Medulla oblongata (tissue), 1 donor: ENCODE results near the gene MAN1C1.
"Not testable (repeated sequence)": the region's sequence is repeated elsewhere in the genome, so short reads cannot be mapped to it uniquely, and the experiment has no call there.

Source experiments
- DNase-seq: peaks from one replicate; pipeline ENCODE4 v3.0.0-alpha.2; 2015; ENCODE audit errors: extremely low spot score

MAN1C1 gene

DNA sequence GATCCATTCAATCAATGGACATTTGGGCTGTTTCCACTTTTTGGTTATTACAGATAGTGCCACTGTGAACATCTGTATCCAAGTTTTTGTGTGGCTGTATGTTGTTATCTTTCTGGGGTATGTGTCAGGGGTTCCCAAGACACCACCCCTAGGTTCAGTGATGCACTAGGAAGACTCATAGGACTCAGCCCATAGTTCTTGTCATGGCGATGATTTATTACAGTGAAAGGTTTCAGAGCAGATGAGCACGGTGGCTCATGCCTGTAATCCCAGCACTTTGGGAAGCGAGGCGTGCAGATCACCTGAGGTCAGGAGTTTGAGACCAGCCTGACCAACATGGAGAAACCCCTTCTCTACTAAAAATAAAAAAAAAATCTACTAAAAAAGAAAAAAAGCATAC, 64.1 kb downstream of the MAN1C1 start:
- DNase-seq: no peak

DNA sequence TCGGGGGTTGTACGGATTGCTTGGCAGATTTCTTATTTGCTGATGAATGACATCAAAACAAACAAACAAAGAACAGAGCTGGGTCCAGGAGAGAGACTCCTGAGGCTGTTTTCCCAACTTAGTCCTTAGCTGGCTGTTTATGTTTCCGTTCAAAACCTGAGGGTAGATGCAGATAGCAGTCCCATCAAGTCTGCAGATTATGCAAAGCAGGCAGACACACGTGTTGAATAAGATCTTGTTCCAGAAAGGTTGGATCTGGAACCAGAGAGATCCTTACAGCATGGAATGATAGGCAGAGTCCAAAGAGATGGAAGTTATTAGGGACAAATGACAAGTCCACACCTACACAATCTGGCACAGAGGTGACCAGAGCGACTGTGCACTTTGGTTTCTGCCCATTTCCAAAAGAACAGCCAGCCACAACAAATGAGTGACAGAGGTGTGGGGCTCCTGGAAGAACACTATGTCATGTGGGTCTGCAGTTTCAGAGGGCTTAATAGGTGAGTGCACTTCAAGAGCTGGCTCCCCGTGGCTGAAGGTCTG, 65.5 kb downstream of the MAN1C1 start:
- DNase-seq: no peak

DNA sequence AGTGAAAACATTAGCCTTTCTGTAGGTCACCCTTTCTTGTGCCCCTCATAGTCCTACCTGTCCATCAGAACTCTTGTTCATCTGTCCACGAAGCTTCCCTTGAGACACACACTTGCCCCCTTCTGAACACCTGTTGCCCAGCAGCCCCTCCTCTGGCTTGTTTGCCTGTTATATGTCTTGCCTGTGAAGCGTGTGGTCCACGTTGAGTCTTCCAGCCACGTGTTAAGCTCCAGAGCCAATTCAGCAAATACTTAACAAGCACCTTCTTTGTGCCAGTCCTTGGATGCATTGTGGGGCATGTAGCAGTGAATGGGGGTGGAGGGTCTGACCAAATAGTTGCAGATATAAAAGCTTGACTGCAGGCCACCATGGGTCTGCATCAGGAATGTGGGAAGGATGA, 66.6 kb downstream of the MAN1C1 start:
- DNase-seq: no peak

DNA sequence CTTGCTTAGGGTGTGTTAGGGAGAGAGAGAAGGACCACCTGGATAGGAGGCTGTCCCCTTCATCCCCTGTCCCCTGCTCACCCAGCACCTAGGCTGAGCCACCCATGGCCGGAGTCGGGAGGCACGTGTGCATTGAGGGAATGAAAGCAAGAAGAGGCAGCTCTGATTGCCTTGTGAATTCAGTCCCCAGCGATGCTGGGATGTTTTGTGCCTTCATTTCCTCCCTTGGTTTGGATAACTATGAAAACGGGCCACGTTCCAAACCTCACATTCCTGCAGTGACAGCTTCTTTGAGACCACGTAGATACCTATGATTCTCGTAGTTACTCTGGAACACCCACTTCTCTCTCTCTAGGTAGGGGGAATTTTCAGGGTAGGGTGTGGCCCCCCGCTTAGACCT, 67.1 kb downstream of the MAN1C1 start:
- no peak for DNase-seq

DNA sequence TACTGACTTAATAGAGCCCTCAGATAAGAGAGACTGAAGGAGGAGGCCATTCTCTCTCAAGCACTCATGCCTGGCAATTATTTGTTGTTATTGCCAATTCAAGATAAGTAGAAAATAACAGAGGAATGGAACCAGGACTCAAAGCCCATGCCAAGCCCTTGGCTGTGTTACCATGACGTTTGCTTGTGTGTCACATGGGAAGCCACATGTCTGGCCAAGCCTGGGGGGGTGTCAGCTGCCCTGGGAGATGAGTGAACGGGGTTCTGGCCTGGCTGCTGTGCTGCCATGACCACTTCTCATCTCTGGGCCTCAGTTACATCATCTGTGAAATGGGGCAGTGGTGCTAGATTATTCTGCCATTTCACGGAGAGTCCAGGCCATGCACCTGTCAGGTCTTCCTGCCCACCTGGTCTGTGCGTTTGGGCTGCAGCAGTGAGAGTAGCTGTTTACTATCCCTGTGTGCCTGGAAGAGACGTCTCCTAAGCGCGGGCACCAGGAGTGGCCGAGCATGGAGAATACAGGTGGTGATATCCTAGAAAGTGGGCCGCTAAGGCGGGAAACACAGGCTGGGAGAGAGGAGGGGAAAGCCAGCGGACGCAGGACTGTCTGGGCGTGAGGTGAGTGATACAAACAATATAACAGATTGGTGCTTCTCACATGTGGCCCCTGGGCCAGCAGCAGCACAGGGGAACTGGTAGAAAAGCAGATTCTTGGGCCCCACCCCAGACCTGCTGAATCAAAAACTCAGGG, 67.8 kb downstream of the MAN1C1 start:
- no peak for DNase-seq

DNA sequence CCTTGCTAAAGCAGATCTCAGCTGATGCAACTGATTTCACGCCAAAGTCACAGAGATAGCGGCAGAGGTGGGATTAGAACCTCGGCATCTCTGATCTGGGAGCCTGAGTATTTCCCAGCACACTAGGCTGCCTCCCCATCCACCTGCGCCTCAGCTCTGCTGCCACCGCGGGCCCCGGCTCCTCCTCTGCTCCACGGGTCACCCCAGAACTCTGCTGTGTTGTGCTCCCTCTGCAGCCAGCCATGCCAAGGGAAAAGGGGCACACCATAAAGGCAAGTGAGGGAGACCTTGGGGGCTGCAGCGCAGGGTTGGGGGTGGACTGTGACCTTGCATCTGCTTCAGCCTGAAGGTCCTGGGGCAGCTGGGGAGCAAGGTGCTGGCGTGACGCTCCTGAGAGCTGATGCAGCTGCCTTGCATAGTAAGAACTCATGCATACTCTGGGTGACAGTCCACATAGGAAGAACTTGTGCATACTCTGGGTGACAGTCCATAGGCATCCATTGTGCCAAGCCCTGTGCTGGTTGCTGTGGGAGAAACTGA, 68.7 kb downstream of the MAN1C1 start:
- DNase-seq: no peak

DNA sequence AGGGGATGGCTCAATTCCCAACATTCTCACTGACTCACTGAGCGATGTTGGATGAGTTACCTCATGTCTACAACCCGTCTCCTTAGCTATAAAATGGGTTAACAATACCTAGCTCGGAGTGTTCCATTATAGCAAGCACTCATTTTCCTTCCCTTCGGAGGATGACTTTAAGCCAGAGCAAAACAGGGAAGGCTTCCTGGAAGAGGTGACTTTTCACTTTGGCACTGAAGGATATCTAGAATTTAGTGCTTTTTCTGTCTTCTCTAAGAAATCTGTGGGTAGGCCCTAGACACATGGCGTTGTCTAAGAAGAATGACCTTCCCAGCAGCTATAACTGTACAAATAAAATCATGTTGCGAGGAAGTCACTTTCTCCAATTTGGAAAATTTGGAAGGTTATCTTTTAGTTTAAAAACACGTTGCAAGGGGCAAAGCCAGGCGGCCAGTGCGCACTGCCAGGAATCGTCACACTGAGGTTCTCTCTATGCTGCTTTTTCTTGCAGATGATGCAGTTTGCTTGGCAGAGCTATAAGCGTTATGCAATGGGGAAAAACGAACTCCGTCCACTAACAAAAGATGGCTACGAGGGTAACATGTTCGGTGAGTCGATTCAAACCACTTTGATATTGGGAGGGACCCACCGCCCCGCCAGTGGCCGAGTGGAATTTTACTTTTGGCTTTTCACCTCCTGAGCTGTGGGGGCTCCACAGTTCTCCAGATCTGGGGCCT, 69.5 kb downstream of the MAN1C1 start:
- peak; percentile 43 for DNase-seq

DNA sequence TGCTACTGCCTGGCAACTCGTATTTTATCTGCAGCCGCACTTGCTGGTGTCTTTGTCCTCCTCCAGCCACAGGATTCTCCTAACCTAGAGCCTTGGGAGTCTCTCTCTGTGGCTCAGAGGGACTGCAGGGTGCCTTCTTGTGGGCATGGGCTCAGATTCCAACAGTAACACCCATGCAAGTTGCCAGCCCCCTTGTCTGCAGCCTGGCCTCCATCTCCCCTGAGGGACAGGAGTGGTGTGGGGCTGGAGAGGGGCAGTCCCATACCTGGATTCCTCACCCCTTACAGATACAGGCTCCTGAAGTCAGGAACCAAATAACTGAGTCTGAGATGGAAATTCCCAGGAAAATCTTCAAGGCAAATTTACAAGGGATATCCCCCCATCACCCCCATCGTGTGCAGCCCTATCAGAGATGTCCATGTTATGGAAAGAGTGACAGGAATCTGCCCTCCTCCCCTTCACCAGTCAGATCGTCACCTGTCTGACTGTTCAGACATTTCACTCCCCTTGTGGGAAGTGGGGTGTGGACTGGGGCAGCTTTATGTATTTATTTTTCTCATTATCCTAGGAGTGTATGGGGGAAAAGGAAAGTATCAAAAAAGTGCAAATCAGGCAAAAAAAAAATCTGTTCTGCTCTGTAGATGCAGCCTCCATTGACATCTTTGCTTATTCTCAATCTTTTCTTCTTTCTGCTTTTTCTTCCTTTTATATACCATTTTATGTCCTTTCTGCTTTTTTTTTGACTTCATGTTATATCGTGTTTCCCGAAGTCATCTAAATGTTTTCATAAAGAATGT, 70.8 kb downstream of the MAN1C1 start:
- DNase-seq: no peak

DNA sequence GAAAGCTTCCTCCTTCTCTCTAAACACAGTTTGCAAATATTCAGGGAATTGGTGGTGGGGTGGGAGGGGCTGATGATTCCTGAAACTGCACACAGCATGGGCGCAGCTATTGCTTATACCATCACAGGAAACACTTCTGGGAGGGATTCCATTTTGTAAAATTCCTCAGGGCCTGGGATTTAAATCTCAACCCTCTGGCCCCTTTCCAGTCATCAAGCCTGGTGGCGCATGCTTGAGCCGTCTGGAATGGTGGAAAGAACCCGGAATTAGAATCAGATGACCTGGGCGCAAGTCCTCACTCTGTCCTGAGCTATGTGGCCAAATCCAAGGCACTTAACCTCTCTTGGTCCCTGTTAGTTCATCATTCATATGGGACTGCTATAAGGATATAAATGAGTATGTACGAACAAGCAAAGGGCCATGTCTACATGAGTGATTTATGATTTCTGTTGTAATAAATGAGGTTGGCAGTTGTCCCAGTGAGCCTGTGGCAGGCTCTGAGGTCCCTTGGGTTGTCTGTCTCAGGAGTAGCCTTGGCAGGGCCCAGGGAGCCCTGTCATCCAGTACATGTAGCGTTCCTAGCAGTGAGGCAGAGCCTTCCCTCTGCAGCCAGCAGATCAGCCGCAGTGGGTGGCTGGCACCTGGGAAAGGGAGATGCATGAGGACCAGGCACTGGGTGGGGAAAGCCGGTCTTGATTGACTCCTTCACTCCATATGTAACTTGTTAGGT, 72.0 kb downstream of the MAN1C1 start:
- DNase-seq: no peak

DNA sequence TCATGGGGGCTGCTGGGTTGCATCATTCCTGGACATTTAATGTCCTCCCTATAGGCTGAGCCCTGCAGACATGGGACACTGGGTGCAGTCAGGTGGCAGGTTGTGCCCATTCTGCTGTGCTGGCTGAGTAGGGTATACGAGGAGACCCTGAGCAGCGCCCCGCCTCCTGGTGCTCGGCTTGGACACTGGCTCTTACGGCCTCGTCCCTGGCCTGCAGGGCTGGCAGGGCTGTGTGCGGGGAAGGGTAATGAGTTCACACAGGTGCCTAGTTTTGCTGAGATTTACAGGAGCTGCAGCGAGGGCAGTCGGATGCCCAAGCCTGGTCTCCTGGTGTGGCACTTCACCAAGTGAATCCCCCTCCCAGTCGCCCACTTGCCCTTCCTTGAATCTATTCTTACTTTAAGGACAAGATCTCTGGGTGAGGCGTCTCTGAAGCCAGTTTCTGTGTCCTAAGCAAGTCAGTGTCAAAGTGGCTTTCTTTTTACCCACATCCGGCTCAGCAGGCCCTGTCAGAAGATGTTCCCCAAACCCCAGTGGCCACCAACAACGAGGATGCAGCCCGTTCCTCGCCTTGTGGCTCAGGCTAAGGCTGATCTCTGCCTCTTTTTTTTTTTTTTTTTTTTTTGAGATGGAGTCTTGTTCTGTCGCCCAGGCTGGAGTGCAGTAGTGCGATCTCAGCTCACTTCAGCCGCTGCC, 73.2 kb downstream of the MAN1C1 start:
- DNase-seq: no peak

DNA sequence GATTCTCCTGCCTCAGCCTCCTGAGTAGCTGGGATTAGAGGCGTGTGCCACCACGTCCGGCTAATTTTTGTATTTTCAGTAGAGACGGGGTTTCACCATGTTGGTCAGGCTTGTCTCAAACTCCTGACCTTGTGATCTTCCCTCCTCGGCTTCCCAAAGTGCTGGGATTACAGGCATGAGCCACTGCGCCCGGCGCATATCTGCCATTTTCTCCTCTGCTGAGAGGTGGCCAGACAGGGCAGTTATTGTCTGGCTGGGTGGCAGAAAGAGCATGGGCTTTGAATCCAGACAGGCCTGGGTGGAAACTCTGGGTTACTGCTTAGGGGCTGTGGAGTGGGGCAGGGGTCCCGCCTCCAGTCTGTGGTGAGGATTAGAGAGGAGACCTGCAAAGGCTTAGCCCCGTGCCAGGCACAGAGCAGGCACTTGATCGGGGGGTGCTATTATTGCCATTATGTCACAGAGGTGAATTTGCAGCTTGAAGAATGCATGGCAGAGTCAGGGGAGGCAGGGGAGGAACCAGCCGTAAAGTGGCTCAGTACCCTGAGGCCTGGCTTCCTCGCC, 73.9 kb downstream of the MAN1C1 start:
- DNase-seq: no peak

DNA sequence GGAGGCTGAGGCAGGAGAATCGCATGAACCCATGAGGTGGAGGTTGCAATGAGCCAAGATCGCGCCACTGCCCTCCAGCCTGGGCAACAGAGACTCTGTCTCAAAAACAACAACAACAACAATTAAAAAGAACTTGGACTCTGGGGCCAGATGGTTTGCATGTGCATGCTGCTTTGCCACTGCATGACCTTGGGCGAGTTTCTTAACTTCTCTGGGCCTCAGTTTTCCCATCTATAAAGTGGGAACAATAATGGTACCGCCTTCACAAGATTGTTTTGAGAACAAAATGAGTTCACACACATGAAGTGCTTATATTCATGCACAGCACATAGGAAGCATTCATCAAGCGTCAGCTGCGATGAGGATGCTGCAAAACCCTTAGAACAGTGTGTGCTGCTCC, 74.6 kb downstream of the MAN1C1 start:
- no peak for DNase-seq

DNA sequence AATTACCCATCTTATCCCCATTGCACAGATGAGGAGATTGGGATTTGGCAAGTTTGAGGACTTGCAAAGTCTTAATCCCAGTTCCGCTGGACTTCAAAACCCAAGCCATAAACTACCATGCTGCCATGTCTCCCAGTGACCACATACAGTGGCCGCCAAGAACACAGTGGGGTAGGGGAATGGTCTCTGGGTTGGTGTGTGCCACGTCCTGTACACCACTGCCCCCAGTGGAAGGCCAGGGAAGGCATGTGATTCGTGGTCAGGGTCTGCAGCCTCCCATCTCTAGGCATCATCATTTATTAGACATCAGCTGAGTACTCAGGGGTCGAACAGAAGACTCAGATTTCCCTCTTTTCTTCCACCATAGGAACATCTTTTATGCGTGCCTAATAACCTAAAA, 76.0 kb downstream of the MAN1C1 start:
- DNase-seq: no peak

DNA sequence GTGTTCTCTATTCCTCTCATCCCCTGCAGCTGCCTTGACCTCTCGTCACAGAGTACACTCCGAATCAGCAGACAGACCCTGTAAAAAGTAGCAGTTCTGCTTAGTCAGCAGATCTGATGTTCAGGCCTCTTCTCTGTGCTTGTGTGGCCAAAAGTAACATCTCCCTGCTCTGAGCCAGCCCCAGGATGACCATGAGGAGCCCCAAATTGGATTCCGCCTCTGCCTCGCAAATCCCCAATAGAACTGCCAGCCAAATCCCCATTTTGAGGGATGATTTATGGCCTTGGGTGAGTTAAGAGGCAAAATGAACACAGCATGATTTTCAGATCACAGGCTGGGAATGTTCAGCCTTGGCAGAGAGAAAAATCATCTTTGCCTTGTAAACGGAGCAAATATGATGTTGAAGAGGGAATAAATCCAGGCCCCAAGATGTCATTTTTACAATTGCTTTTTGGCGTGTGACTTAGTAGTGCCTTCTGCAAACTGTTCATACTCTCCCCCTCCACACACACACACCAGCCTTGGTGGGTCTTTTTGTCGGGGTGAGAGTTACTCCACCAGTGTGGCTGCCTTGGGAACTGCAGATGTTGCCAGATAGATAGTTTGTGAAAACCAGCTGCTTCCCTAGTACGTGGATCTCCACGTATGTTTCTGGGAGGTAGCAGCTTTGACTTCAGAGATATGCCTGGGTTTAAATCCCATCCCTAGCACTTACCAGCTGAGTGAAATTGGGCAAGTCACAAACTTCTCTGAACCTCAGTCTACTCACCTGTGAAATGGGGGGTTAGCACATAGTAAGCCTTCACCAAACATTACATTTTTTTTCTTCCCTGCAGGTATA, 77.8 kb downstream of the MAN1C1 start:
- peak; percentile 24 for DNase-seq

DNA sequence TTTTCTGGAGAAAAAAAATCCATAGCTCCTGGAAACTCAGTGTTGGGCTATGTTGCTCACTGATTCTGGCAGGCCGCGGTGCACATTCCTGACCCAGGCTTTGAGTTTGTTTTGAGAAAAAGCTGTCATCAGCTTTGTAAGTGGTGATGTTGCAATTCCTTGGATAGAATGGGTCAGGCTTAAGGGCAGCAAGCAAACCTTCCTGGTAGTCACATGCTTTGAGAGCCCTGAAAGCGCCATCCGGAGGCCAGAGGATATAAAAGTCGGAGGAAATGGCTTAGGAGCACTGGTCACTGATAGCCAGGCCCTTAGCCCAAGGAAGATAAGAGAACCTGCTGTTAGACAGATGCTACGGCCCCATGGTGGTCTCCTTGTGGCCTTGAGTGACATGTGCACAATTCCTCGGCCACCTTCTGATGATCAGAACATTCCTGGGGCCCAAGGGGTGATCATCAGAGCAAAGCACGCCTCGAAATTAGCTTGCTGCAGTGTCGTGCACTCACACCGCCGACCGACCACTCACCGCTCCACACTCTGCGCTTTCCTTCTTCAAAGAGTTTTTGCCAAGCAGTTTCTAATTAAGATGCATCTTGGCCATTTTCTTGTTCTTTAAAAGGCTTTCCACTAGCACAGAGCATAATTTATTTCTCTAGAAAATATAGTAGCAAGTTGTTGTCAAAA, 78.6 kb downstream of the MAN1C1 start:
- peak; percentile 75 for DNase-seq

DNA sequence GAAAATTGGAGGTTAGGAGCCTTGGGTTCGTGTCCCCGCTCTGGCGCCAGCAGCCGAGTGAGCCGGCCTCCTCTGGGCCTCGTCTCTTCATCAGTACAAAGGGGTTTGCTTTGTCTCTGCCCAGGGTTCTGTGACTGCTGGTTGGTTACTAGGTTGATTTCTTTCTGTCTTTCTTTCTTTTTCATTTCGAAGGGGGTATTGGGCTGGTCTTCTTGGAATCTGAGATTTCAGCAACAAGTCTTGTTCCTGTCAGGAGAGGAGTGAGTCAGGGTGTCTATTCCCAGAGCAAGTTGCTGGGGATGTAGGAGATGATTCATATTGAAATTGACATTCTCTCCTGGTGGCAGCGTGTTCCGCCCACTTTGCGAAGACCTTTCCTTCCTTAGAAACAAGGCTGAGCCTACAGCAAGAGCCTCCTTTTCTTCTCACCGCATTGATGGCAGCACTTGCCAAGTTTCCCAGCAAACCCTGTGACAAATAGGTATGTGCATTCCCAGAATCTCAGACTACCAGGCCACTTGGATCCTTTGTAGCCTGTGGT, 79.2 kb downstream of the MAN1C1 start:
- DNase-seq: peak; percentile 69

DNA sequence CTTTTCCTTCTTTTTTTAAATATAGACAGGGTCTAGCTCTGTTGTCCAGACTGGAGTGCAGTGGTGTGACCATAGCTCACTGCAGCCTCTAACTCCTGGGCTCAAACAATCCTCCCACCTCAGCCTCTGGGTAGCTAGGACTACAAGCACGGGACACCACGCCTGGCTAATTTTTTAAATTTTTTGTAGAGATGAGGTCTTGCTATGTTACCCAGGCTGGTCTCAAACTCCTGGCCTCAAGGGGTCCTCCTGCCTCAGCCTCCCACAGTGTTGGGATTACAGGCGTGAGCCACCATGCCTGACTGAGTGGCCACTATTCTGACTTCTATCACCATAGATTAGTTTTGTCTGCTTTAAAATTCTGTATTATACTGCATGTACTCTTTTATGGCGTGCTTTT, 80.1 kb downstream of the MAN1C1 start:
- not testable (repeated sequence) for DNase-seq

DNA sequence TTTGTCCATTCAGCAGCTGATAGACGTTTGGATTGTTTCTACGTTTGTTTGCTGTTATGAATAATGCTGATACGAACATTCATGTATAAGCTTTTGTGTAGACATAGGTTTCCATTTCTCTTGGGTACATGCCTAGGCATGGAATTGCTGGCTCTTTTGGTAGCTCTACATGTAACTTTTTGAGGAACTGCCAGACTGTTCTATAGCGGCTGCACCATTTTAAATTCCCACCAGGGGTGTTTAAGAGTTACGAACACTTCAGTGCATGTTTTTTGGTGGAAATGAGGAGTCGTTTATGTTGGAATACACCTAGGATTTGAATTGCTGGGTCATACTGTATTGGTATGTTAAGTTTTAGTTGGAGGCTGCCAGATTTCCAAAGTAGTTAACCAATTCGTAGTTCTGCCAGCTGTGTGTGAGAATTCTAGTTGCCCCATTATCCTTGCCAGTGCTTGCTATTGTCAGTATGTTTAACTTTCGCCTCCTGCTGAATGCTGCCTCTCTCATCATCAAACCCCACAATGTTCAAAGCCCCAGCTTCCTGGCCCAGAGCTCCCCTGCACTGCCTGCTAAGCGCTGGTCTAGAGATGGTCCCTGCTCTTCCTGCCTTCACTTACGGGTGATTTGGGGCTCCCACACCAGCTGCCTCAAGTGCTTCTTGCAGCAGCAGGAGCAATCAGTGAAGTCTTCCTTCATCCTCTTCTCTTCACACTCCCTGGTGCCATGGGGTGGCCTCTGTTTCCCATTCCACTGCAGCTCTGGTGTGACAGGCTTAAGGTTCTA, 81.0 kb downstream of the MAN1C1 start:
- no peak for DNase-seq
